Epithelial cell of proximal tubule (primary cell): ENCODE results near the gene CLCN1. TPM values are rescaled to one million over a fixed set of nuclear protein-coding genes. Genes with fewer than 3 reads are reported as not detected.

ENCODE experiments used
- DNase-seq: peaks from one replicate; pipeline ENCODE4 v3.0.0-alpha.2; 2011; ENCODE audit warnings: low read depth
- H3K4me3 ChIP-seq: 2 replicates; pipeline ENCODE4 v1.5.1; 2011; ENCODE audit warnings: low read depth, mild to moderate bottlenecking, low read length
- CTCF ChIP-seq: conservative IDR thresholded peaks from 2 replicates; pipeline ENCODE4 v1.5.1; 2012; ENCODE audit warnings: low read depth, mild to moderate bottlenecking, low read length
- total RNA-seq: library from RNA; depleted of rRNA; stranded (reverse); fragments of >200 nt; gene quantifications from 2 replicates; pipeline ENCODE4 v1.2.3, GENCODE V29; 2015

CLCN1 gene
- total RNA-seq, 1 donor from 2014 or later = not detected

- TF ChIP-seq CTCF = no peak
- no peak overlapping the region for H3K4me3 ChIP-seq
- no peak for DNase-seq
Observed at GRCh38 chr7:143329471-143330170, 13.7 kb downstream of the CLCN1 start.

DNA sequence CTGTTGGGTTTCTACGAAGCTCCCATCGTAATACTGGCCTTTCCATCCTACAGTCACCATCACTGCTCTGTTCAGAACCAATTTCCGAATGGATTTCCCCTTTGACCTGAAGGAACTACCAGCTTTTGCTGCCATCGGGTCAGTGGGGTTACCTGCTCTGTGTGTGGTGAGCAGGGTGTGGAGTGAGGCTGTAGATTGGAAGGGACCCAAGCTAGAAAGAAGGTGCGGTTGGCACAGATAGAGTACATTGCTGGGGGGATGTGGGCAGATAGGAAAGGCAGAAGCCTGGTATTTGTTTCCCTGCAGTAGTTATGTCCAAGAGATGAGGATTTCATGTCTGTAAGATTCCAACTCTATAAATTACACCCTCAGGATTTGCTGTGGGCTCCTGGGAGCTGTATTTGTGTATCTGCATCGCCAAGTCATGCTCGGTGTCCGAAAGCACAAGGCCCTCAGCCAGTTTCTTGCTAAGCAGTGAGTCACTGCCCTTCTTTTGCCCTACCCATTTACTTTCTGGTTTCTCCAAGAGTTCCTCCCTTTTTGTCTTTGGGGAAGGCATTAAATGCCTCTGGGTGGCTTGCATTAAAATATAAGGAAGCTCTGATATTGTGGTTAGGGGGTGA is 15.4 kb downstream of the CLCN1 start:
- no peak for DNase-seq
- no peak overlapping the region for H3K4me3 ChIP-seq

GRCh38 chr7:143334244-143334643 is 18.3 kb downstream of the CLCN1 start:
- TF ChIP-seq CTCF = no peak
- DNase-seq = no peak
- no peak overlapping the region for H3K4me3 ChIP-seq

More for the DNA sequence above, 15.4 kb downstream of the CLCN1 start:
- TF ChIP-seq CTCF = no peak

DNA sequence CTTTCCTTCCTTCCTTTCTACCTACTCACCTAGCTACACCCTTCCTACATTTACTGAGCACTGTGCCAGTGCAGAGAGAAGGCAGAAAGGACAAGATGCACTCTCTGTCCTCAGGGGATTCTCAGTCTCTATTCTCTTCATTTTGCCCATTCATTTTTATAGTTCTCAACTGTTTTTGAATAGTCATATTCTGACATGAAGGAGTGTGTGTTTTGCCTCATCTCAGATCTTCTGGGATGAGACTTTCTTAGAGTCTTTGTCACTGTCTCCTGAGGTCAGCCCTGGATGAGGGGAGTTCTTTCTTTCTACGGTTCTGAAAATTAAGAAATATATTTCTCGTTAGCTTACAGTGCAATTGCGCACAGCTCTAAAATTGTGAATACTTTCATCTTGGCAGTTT is 21.3 kb downstream of the CLCN1 start:
- DNase-seq = no peak
- TF ChIP-seq CTCF = no peak
- H3K4me3 ChIP-seq = no peak overlapping the region

GRCh38 chr7:143341842-143342241 is 25.9 kb downstream of the CLCN1 start:
- TF ChIP-seq CTCF = no peak
- DNase-seq = no peak
- H3K4me3 ChIP-seq = no peak overlapping the region

- no peak for TF ChIP-seq CTCF
- no peak overlapping the region for H3K4me3 ChIP-seq
- no peak for DNase-seq
Observed at GRCh38 chr7:143343596-143343995, 27.7 kb downstream of the CLCN1 start.
